Kidney epithelial cell (primary cell): ENCODE measurements around the gene TCAP. TPM values are rescaled to one million over a fixed set of nuclear protein-coding genes. Genes with fewer than 3 reads are reported as not detected.

Experiments used
- DNase-seq: peaks from one replicate; pipeline ENCODE4 v3.0.0-alpha.2; 2010; ENCODE audit warnings: low read depth
- H3K27me3 ChIP-seq: 2 replicates; pipeline ENCODE4 v1.6.0; 2011; ENCODE audit warnings: low read length; ENCODE audit not compliant: control insufficient read depth, insufficient read depth
- H3K36me3 ChIP-seq: 2 replicates; pipeline ENCODE4 v1.5.1; 2011; ENCODE audit warnings: low read length; ENCODE audit not compliant: control insufficient read depth, insufficient read depth
- H3K4me3 ChIP-seq: 2 replicates; pipeline ENCODE4 v1.5.1; 2011; ENCODE audit warnings: low read depth, mild to moderate bottlenecking, control low read depth, low read length
- total RNA-seq: library from RNA; depleted of rRNA; stranded (reverse); fragments of >200 nt; gene quantifications from 2 replicates; pipeline ENCODE4 v1.2.3, GENCODE V29; 2015
- TF ChIP-seq, protein P1 (sequence below): IDR thresholded peaks from 2 replicates; pipeline ENCODE4 v1.5.1; 2011; ENCODE audit warnings: mild to moderate bottlenecking, moderate library complexity, low read length, control low read depth, inconsistent platforms; ENCODE audit not compliant: insufficient read depth, poor library complexity, severe bottlenecking

The TCAP gene
- total RNA-seq, 1 donor from 2014 or later: 0.84 TPM

GRCh38 chr17:39638317-39638716, 26.8 kb upstream of the TCAP start:
- H3K4me3 ChIP-seq: no peak overlapping the region
- DNase-seq: no peak
- H3K27me3 ChIP-seq: no peaks in the 10 kb centered on the region
- TF ChIP-seq, protein P1, sequence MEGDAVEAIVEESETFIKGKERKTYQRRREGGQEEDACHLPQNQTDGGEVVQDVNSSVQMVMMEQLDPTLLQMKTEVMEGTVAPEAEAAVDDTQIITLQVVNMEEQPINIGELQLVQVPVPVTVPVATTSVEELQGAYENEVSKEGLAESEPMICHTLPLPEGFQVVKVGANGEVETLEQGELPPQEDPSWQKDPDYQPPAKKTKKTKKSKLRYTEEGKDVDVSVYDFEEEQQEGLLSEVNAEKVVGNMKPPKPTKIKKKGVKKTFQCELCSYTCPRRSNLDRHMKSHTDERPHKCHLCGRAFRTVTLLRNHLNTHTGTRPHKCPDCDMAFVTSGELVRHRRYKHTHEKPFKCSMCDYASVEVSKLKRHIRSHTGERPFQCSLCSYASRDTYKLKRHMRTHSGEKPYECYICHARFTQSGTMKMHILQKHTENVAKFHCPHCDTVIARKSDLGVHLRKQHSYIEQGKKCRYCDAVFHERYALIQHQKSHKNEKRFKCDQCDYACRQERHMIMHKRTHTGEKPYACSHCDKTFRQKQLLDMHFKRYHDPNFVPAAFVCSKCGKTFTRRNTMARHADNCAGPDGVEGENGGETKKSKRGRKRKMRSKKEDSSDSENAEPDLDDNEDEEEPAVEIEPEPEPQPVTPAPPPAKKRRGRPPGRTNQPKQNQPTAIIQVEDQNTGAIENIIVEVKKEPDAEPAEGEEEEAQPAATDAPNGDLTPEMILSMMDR: no peak
- no peaks in the 10 kb centered on the region for H3K36me3 ChIP-seq

DNA sequence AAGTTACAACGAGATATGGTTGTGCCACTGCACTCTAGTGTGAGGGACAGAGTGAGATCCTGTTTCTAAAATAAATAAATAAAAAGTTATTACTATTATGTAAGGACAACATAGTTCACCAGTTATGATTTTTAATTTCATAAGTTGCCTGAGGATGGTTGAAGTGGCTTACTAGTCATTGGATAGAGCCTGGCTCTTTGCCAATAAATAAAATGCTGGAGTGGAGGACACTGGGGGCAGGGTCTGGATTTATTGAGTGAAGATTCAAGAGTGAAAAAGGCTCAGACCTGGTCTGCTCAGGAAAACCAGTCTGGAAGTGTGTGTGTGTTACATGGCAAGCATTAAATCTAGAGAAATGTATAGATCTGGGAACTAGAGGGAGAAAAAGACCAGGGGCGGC, 26.1 kb upstream of the TCAP start:
- Histone ChIP-seq H3K4me3 (no peak overlapping the region), H3K36me3 (no peaks in the 10 kb centered on the region), H3K27me3 (no peaks in the 10 kb centered on the region)
- no peak for DNase-seq
- TF ChIP-seq, protein P1: no peak

GRCh38 chr17:39639566-39640458, 25.3 kb upstream of the TCAP start:
- H3K27me3 ChIP-seq: no peaks in the 10 kb centered on the region
- no peak for DNase-seq
- H3K36me3 ChIP-seq: no peaks in the 10 kb centered on the region
- H3K4me3 ChIP-seq: no peak overlapping the region
- TF ChIP-seq, protein P1: no peak

DNA sequence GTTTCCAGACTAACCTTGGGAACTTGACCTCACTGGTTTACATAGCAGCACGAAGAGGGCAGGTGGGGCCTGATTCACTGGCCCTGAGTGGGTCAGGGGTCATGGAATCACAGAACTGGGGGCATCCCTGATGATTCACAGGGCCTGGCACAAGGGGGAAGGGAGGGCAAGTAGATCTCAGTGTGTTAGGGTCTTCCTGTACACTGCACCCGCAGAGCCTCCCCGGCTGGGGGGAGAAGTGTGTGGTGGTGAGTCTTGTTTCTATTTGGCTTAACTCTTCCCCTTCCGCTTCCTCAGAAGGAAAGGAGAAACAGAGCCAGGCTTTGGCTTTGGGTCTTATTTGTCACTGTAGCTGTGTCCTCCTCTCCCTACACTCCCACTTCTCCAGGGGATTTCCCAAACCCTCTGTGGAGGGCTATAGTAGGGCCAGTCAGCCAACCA, 24.5 kb upstream of the TCAP start:
- Histone ChIP-seq H3K4me3 (no peak overlapping the region), H3K27me3 (no peaks in the 10 kb centered on the region), H3K36me3 (no peaks in the 10 kb centered on the region)
- DNase-seq: no peak
- TF ChIP-seq, protein P1: no peak

DNA sequence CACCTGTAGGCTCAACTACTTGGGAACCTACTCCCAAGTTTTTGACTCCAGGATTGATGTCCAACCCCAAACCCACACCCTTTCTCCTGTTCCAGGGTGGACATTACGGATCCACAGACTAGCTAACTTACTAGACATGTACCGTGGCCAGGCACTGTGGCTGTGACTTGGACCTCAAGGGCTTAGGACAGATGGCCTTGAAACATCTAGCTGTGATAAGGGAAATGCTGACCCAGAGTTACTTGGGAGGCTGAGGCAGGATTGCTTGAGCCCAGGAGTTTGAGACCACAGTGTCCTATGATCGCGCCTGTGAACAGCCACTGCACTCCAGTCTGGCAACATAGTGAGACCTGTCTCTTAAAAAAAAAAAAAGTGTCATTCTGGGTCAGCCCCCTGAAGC, 24.1 kb upstream of the TCAP start:
- no peaks in the 10 kb centered on the region for H3K27me3 ChIP-seq
- TF ChIP-seq, protein P1: no peak
- no peaks in the 10 kb centered on the region for H3K36me3 ChIP-seq
- no peak for DNase-seq
- no peak overlapping the region for H3K4me3 ChIP-seq
